GM12891 (cell line): ENCODE results near the gene FIGNL2.

ENCODE experiments used
- POLR2A ChIP-seq: IDR thresholded peaks from 2 replicates; pipeline ENCODE4 v1.6.1; 2011; ENCODE audit warnings: low read depth, low read length, control low read depth
- POLR2AphosphoS5 ChIP-seq: IDR thresholded peaks from 2 replicates; pipeline ENCODE4 v1.6.1; 2011; ENCODE audit warnings: low read depth, low read length, control low read depth
- SPI1 ChIP-seq: IDR thresholded peaks from 2 replicates; pipeline ENCODE4 v1.6.1; 2011; ENCODE audit warnings: low read depth, low read length, control low read depth

DNA sequence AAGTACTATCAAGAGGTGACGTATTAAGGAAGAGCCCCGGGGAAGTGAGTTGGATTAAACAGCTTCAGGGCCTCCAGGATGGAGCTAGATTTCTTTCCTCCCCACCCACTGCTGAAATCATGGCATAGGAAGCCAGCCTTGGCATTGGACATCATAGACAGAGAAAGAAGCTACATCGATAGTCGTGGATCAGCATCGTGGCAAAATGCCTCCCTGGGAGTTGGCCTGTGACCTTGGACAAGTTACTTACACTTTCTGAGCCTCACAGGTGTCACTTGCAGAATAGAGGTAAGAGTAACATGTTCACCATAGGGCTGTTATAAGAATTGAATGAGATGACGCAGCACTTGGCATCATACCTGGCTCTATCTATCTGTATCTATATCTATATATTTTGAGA, 45.3 kb upstream of the FIGNL2 start:
- TF ChIP-seq POLR2A: no peak
- no peak for TF ChIP-seq POLR2AphosphoS5
- TF ChIP-seq SPI1: no peak
